GM21825 (cell line): ENCODE results near the gene NINL.
"Not testable (repeated sequence)": the region's sequence is repeated elsewhere in the genome, so short reads cannot be mapped to it uniquely, and the experiment has no call there.

Experiments
- ATAC-seq: cut with Tn5 transposase; IDR thresholded peaks from one replicate; pipeline ENCODE4 v1.9.1; 2021; ENCODE audit warnings: mild to moderate bottlenecking, moderate library complexity; ENCODE audit not compliant: unreplicated experiment

Gene NINL

GRCh38 chr20:25486377-25486776 is 99.0 kb downstream of the NINL start:
- no peak for ATAC-seq

- no peak for ATAC-seq
Observed at GRCh38 chr20:25485872-25486271, 99.5 kb downstream of the NINL start.

GRCh38 chr20:25484911-25485511 is 100.3 kb downstream of the NINL start:
- ATAC-seq: no peak

GRCh38 chr20:25484224-25484846 is 101.0 kb downstream of the NINL start:
- no peak for ATAC-seq

- no peak for ATAC-seq
Observed at GRCh38 chr20:25483431-25484132, 101.7 kb downstream of the NINL start.

- ATAC-seq: no peak
Observed at GRCh38 chr20:25481918-25482253, 103.4 kb downstream of the NINL start.

GRCh38 chr20:25481235-25481917 is 104.0 kb downstream of the NINL start:
- no peak for ATAC-seq

- no peak for ATAC-seq
Observed at GRCh38 chr20:25480797-25481196, 104.5 kb downstream of the NINL start.

GRCh38 chr20:25480156-25480555 is 105.2 kb downstream of the NINL start:
- no peak for ATAC-seq

- ATAC-seq: no peak
Observed at GRCh38 chr20:25479638-25480037, 105.7 kb downstream of the NINL start.

- no peak for ATAC-seq
Observed at GRCh38 chr20:25478889-25479568, 106.3 kb downstream of the NINL start.

GRCh38 chr20:25477014-25477882 is 108.1 kb downstream of the NINL start:
- ATAC-seq: no peak

- ATAC-seq: no peak
Observed at GRCh38 chr20:25476106-25477013, 109.0 kb downstream of the NINL start.

- ATAC-seq: not testable (repeated sequence)
Observed at GRCh38 chr20:25473297-25473696, 112.0 kb downstream of the NINL start.

GRCh38 chr20:25471020-25471419 is 114.3 kb downstream of the NINL start:
- ATAC-seq: no peak

- no peak for ATAC-seq
Observed at GRCh38 chr20:25470045-25470444, 115.3 kb downstream of the NINL start.

GRCh38 chr20:25469558-25469957 is 115.8 kb downstream of the NINL start:
- no peak for ATAC-seq

- no peak for ATAC-seq
Observed at GRCh38 chr20:25468126-25469075, 116.9 kb downstream of the NINL start.
